Ectodermal cell (in vitro differentiated cells): ENCODE data around the gene CPLX1.
"Not testable (repeated sequence)": the region's sequence is repeated elsewhere in the genome, so short reads cannot be mapped to it uniquely, and the experiment has no call there.

ENCODE experiments used
- H3K27ac ChIP-seq: 2 replicates; pipeline ENCODE4 v1.7.0; 2013; ENCODE audit warnings: mild to moderate bottlenecking, low read depth, low read length; ENCODE audit not compliant: insufficient read depth, poor library complexity, severe bottlenecking
- H3K27me3 ChIP-seq: 2 replicates; pipeline ENCODE4 v1.7.0; 2013; ENCODE audit warnings: mild to moderate bottlenecking, low read length; ENCODE audit not compliant: insufficient read depth, control insufficient read depth, poor library complexity, severe bottlenecking
- H3K36me3 ChIP-seq: one replicate; pipeline ENCODE4 v1.7.0; 2013; ENCODE audit warnings: low read length; ENCODE audit not compliant: control insufficient read depth, insufficient read depth
- H3K4me1 ChIP-seq: one replicate; pipeline ENCODE4 v1.7.0; 2013; ENCODE audit warnings: low read length; ENCODE audit not compliant: control insufficient read depth, insufficient read depth
- H3K4me3 ChIP-seq: 2 replicates; pipeline ENCODE4 v1.7.0; 2013; ENCODE audit warnings: low read depth, low read length, control low read depth; ENCODE audit not compliant: insufficient read depth
- H3K9me3 ChIP-seq: 2 replicates; pipeline ENCODE4 v1.7.0; 2013; ENCODE audit warnings: mild to moderate bottlenecking, low read length, moderate library complexity; ENCODE audit not compliant: control insufficient read depth
- WGBS, 2 experiments: methylation state at CpG; one replicate each; pipeline ENCODE4 v1.1.7; 2013; ENCODE audit warnings: missing lambda C conversion rate in 2 of 2; 5-methylcytosine and 5-hydroxymethylcytosine counted together

The CPLX1 gene

DNA sequence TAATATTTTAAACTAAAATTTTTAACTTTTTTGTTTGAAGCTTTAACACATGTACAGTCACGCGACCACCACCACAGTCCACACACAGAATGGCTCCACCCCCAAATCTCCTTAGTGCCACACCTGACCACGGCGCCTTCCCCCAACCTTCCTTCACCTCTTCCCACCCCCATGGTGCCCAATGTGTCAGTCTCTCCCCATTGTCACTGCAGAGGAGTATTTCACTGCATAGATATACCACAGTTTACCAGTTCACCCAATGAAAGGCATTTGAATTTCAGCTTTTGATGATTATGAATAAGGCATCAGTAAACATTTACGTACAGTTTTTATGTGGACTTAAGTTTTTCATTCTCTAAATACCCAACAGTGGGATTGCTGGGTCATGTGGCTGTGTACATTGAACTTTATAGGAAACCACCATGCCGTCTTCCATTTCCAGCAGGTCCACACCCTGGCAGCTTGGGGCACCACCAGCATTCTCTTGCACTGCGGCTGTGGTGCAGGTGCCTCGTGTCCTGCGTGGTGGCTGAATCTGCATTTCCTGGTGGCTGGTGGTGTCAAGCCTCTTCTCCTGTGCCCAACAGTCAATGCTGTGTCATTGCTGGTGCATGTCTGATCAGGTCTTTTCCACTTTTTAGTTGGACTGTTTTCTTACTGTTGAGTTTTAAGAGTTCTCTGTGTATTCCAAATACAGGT lies 49.0 kb downstream of the CPLX1 start:
- peaks cover 7% of the 10 kb centered on the region for H3K4me1 ChIP-seq
- no peaks in the 10 kb centered on the region for H3K27me3 ChIP-seq
- H3K9me3 ChIP-seq = no peaks in the 10 kb centered on the region
- peaks cover 36% of the 10 kb centered on the region for H3K36me3 ChIP-seq
- H3K27ac ChIP-seq = no peak overlapping the region
- WGBS, 2 experiments = 96% methylated on average over 9 of the region's 9 CpGs
- no peak overlapping the region for H3K4me3 ChIP-seq

GRCh38 chr4:775485-775884 lies 50.4 kb downstream of the CPLX1 start:
- 88 to 96% methylated on average over 2 of the region's 2 CpGs for WGBS, 2 experiments
- H3K4me3 ChIP-seq, H3K4me1 ChIP-seq, H3K27ac ChIP-seq, H3K9me3 ChIP-seq, H3K27me3 ChIP-seq: not testable (repeated sequence)
- peaks cover 40% of the 10 kb centered on the region for H3K36me3 ChIP-seq

DNA sequence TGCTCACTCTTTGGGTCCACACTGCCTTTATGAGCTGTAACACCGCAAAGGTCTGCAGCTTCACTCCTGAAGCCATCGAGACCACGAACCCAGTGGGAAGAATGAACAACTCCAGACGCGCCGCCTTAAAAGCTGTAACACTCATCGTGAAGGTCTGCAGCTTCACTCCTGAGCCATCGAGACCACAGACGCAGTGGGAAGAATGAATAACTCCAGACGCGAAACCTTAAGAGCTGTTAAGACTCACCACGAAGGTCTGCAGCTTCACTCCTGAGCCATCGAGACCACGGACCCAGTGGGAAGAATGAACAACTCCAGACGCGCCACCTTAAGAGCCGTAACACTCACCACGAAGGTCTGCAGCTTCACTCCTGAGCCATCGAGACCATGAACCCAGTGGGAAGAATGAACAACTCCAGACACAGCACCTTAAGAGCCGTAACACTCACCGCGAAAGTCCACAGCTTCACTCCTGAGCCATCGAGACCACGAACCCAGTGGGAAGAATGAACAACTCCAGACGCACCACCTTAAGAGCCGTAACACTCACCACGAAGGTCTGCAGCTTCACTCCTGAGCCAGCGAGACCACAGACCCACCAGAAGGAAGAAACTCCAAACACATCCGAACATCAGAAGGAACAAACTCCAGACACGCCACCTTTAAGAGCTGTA lies 51.4 kb downstream of the CPLX1 start:
- not testable (repeated sequence) for H3K9me3 ChIP-seq, H3K4me1 ChIP-seq, H3K27ac ChIP-seq, H3K4me3 ChIP-seq, H3K27me3 ChIP-seq
- WGBS, 2 experiments = 94 to 96% methylated on average over 30 of the region's 30 CpGs
- peaks cover 38% of the 10 kb centered on the region for H3K36me3 ChIP-seq

- Histone ChIP-seq H3K27ac (no peak overlapping the region), H3K4me3 (no peak overlapping the region), H3K9me3 (no peaks in the 10 kb centered on the region), H3K4me1 (no peaks in the 10 kb centered on the region), H3K36me3 (peaks cover 32% of the 10 kb centered on the region), H3K27me3 (no peaks in the 10 kb centered on the region)
- 84 to 93% methylated on average over 9 of the region's 9 CpGs for WGBS, 2 experiments
Measured at GRCh38 chr4:773214-773613, 52.7 kb downstream of the CPLX1 start.

DNA sequence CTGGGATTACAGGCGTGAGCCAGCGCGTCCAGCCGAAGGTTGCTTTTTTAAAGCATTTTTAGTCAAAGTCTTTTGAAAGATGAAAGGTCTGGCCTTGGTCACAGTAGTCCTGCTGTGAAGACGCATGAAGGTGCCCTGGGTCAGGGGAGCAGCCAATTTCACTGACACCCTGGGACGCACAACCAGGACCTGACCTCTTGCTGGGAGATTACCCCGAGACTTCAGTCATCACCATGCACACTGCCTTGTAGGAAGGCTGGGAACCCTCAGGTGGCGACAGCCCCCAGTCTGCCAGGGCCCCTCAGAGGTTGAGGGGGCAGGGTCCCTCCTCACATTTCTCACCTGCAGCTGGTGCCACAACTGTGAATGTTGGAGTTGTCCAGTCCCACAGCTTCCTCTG lies 53.2 kb downstream of the CPLX1 start:
- Histone ChIP-seq H3K9me3 (no peaks in the 10 kb centered on the region), H3K27ac (no peak overlapping the region), H3K4me3 (no peak overlapping the region), H3K27me3 (no peaks in the 10 kb centered on the region), H3K4me1 (no peaks in the 10 kb centered on the region), H3K36me3 (peaks cover 35% of the 10 kb centered on the region)
- WGBS, 2 experiments = 87 to 89% methylated on average over 8 of the region's 8 CpGs

- 96% methylated on average over 4 to 5 of the region's 7 CpGs for WGBS, 2 experiments
- no peak overlapping the region for H3K4me3 ChIP-seq
- H3K4me1 ChIP-seq = no peaks in the 10 kb centered on the region
- H3K27ac ChIP-seq = no peak overlapping the region
- H3K36me3 ChIP-seq = peaks cover 30% of the 10 kb centered on the region
- no peaks in the 10 kb centered on the region for H3K9me3 ChIP-seq
- H3K27me3 ChIP-seq = no peaks in the 10 kb centered on the region
Measured at GRCh38 chr4:772118-772517, 53.8 kb downstream of the CPLX1 start.

DNA sequence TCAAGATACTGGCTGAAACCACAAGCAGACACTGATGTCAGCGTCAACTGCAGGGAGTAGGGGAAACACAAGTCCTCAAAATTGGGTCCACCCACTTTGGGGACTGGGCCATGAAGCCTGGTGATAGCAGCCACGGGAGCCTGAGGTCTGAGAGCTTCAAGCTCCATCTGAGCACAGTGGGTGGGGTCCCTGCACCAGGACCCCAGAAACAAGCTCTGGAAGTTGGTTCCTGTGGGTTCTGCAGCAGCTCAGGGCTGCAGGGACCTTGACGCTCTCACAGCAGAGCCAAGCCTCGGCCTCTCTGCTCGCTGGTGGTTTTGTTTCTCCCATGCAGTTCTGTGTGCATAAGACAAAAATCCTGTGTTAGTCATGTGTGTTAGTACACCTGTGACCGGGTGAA lies 54.5 kb downstream of the CPLX1 start:
- 84 to 86% methylated on average over 6 of the region's 6 CpGs for WGBS, 2 experiments
- peaks cover 26% of the 10 kb centered on the region for H3K36me3 ChIP-seq

DNA sequence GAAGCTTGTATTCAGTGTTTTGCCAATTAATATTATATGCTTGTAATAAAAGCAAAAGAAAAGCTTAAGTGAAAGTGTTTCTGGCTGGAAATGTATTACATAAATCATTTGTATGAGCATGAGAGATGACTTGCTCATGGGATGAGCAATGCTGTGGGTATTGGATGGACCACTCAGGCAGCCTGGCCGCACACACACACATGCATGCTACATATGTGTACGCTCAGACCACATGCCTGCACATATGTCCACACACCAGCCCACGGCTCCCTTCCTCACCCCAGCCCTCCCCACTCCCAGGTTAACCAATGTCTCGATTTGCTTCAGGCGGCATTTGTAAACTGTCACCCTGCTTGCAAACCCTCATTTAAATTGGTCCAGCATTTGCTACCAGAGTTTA lies 55.9 kb downstream of the CPLX1 start:
- WGBS, 2 experiments = 93 to 96% methylated on average over 5 of the region's 5 CpGs
- no peaks in the 10 kb centered on the region for H3K9me3 ChIP-seq
- no peaks in the 10 kb centered on the region for H3K27me3 ChIP-seq
- H3K4me3 ChIP-seq = no peak overlapping the region
- H3K4me1 ChIP-seq = no peaks in the 10 kb centered on the region
- no peak overlapping the region for H3K27ac ChIP-seq
- peaks cover 32% of the 10 kb centered on the region for H3K36me3 ChIP-seq

More for the DNA sequence above, 54.5 kb downstream of the CPLX1 start:
- H3K27me3 ChIP-seq = no peaks in the 10 kb centered on the region
- no peaks in the 10 kb centered on the region for H3K4me1 ChIP-seq
- no peak overlapping the region for H3K4me3 ChIP-seq
- H3K27ac ChIP-seq = no peak overlapping the region
- no peaks in the 10 kb centered on the region for H3K9me3 ChIP-seq

DNA sequence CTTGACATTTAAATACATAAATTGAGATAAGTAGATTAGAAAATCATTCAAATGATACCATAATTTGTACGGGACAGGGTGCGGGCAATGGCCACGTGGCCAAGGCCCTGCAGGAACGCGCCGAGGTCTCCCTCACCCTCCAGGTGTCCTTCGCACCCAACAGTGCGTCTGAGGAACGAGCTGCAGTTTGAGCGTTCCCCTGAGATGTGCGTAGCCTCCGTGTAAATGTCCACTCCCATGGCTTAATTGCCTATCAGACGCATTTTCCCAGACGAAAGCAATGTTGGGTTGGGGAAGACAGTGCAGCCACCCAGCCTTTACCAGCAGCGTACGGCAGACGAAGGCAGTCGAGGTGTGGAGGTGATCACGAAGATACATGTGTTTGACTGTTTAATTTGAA lies 56.4 kb downstream of the CPLX1 start:
- Histone ChIP-seq H3K36me3 (peaks cover 33% of the 10 kb centered on the region), H3K27ac (no peak overlapping the region), H3K4me3 (no peak overlapping the region), H3K4me1 (no peaks in the 10 kb centered on the region), H3K9me3 (no peaks in the 10 kb centered on the region), H3K27me3 (no peaks in the 10 kb centered on the region)
- WGBS, 2 experiments = 96 to 97% methylated on average over 19 of the region's 19 CpGs

DNA sequence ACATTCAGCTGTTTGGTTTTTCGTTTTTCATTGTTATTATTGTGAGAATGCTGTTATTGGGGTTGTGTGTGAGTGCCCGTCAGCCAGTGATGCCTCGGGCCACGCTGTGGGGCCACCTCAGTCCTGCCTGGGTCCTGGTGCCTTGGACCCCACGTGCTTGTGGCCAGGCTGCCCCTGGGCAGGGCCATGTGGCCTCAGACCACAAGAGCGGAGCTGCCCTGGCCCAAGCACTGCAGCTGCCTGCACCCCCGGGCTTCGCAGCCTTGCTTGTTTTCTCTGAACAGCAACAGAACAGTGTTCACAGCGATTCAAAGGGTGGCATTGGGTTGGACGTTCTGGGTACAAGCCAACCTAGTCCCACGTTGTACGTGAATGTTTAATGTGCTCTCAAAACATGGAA lies 56.9 kb downstream of the CPLX1 start:
- H3K4me1 ChIP-seq = no peaks in the 10 kb centered on the region
- no peaks in the 10 kb centered on the region for H3K9me3 ChIP-seq
- WGBS, 2 experiments = 94 to 95% methylated on average over 11 to 12 of the region's 12 CpGs
- no peak overlapping the region for H3K27ac ChIP-seq
- no peaks in the 10 kb centered on the region for H3K27me3 ChIP-seq
- H3K36me3 ChIP-seq = peaks cover 36% of the 10 kb centered on the region
- H3K4me3 ChIP-seq = no peak overlapping the region
